ENCODE results near the gene CSNK1G1.

DNA sequence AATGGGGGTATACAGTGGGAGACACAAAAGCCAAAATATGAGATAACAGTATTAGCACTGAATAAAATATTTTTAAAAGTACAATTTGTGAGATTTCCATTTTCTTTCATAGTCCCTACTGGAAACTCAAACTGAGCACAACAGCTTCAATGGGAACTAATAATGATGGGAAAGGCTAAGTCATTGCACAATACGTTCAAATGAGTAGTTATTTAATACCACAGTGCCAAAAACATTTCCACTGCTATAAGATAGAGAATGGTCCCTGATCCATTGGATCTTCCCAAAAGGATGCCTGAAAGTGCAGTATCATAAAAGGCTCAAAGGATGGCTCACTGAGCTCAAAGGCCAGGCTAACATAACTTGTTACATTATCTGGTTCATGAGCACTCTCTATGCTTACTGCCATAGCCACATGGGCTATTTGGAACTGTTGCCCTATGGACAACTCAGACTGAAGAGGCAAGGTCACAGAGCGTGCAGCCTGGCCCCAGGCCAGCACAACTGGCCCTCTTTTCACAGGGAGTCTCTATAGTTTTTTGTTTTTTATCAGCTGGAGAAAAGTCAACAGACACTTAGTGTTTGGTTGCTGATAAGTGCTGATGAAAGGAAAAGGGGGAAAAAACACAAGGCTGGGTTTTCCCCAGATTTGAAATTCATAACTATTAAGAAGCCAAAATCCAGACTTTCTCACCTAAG is 139.1 kb downstream of the CSNK1G1 start:
- no peak for TF ChIP-seq CTCF (IDR thresholded peaks at IDR 0.05)
- no peak for TF ChIP-seq POLR2A (IDR thresholded peaks at IDR 0.05)
